Measurements from ENCODE around the gene PAM. TPM values are rescaled to one million over a fixed set of nuclear protein-coding genes. Genes with fewer than 3 reads are reported as not detected.

Gene PAM
- total RNA-seq, 2 donors from 2014 or later, result 32.9 to 38.2 TPM

DNA sequence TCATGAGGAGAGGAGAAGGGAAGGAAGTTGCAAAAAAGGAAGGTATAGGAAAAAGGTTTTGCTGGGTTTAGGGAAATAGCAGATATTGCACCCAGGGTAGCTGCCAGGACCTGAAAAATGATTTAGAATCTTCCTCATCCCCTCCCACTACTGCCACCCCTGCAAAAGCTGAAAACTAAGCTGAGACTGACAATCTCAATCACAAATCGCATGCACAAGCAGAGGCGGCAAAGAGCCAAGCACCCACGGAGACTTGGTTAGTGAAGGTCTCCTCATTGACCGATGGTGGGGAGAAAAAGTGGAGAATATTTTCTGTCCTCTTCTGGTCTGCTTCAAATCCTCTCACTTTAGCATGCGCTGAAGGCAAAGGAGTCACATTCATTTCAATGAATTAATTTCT lies 39.1 kb upstream of the PAM start:
- H3K9me3 ChIP-seq (ENCODE audit: control insufficient read depth, low read length), result no peaks in the 10 kb centered on the region
- H3K27ac ChIP-seq (ENCODE audit: low read depth, low read length), result no peak overlapping the region
- no peak for DNase-seq
- H3K4me1 Mint-ChIP-seq, result peaks cover 2% of the 10 kb centered on the region
- 93 to 100% methylated on average over 2 to 5 of the region's 5 CpGs for WGBS, 2 experiments (ENCODE audit: insufficient coverage in 1 of 2, insufficient read length in 1 of 2)
- H3K36me3 ChIP-seq (ENCODE audit: control insufficient read depth, insufficient read depth, low read length), result no peaks in the 10 kb centered on the region
- no peaks in the 10 kb centered on the region for H3K36me3 Mint-ChIP-seq (ENCODE audit: low read depth)
- H3K27me3 Mint-ChIP-seq (ENCODE audit: insufficient read depth), result peaks cover 13% of the 10 kb centered on the region
- H3K4me3 Mint-ChIP-seq, result no peak overlapping the region
- H3K4me1 ChIP-seq (ENCODE audit: control insufficient read depth, insufficient read depth, low read length), result no peaks in the 10 kb centered on the region
- peaks cover 30% of the 10 kb centered on the region for H3K27me3 ChIP-seq (ENCODE audit: control insufficient read depth, insufficient read depth, low read length, poor library complexity, severe bottlenecking)
- no peak overlapping the region for H3K4me3 ChIP-seq (ENCODE audit: low read length)
- no peak overlapping the region for H3K9ac ChIP-seq (ENCODE audit: extremely low read depth, low read length, poor library complexity, severe bottlenecking)
- no peak overlapping the region for H3K27ac Mint-ChIP-seq
- TF ChIP-seq, protein P1, sequence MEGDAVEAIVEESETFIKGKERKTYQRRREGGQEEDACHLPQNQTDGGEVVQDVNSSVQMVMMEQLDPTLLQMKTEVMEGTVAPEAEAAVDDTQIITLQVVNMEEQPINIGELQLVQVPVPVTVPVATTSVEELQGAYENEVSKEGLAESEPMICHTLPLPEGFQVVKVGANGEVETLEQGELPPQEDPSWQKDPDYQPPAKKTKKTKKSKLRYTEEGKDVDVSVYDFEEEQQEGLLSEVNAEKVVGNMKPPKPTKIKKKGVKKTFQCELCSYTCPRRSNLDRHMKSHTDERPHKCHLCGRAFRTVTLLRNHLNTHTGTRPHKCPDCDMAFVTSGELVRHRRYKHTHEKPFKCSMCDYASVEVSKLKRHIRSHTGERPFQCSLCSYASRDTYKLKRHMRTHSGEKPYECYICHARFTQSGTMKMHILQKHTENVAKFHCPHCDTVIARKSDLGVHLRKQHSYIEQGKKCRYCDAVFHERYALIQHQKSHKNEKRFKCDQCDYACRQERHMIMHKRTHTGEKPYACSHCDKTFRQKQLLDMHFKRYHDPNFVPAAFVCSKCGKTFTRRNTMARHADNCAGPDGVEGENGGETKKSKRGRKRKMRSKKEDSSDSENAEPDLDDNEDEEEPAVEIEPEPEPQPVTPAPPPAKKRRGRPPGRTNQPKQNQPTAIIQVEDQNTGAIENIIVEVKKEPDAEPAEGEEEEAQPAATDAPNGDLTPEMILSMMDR (conservative IDR thresholded peaks at IDR 0.05), result no peak
- no peaks in the 10 kb centered on the region for H3K9me3 Mint-ChIP-seq

DNA sequence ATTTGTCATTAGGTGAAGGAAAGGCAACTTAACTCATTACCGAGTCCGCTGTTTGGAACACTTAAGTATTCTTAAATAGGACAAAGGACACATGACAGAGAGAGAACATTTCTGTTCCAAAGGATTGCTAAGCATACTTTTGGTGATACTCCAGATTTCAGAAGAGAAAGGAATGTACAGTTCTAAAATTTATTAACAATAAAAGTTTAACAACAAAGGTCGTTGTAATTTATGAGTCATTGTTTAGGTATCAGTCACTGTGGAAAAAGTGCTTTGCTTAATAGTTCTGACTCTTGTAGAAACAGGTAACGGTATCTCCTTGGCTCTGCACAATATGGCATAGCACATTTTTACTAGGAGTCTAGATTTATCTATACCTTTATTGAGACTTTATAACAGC lies 36.3 kb upstream of the PAM start:
- H3K4me3 Mint-ChIP-seq, result no peak overlapping the region
- no peaks in the 10 kb centered on the region for H3K36me3 Mint-ChIP-seq (ENCODE audit: low read depth)
- WGBS, 2 experiments (ENCODE audit: insufficient coverage in 1 of 2, insufficient read length in 1 of 2), result 88 to 89% methylated on average over 3 to 4 of the region's 4 CpGs
- peaks cover 15% of the 10 kb centered on the region for H3K27me3 ChIP-seq (ENCODE audit: control insufficient read depth, insufficient read depth, low read length, poor library complexity, severe bottlenecking)
- H3K4me3 ChIP-seq (ENCODE audit: low read length), result no peak overlapping the region
- no peaks in the 10 kb centered on the region for H3K9me3 Mint-ChIP-seq
- H3K27me3 Mint-ChIP-seq (ENCODE audit: insufficient read depth), result peaks cover 8% of the 10 kb centered on the region
- H3K4me1 Mint-ChIP-seq, result peaks cover 2% of the 10 kb centered on the region
- H3K27ac Mint-ChIP-seq, result no peak overlapping the region
- H3K9ac ChIP-seq (ENCODE audit: extremely low read depth, low read length, poor library complexity, severe bottlenecking), result no peak overlapping the region
- H3K36me3 ChIP-seq (ENCODE audit: control insufficient read depth, insufficient read depth, low read length), result no peaks in the 10 kb centered on the region
- no peaks in the 10 kb centered on the region for H3K4me1 ChIP-seq (ENCODE audit: control insufficient read depth, insufficient read depth, low read length)
- no peak overlapping the region for H3K27ac ChIP-seq (ENCODE audit: low read depth, low read length)
- no peaks in the 10 kb centered on the region for H3K9me3 ChIP-seq (ENCODE audit: control insufficient read depth, low read length)
- TF ChIP-seq, protein P1 (conservative IDR thresholded peaks at IDR 0.05), result no peak
- DNase-seq, result no peak

DNA sequence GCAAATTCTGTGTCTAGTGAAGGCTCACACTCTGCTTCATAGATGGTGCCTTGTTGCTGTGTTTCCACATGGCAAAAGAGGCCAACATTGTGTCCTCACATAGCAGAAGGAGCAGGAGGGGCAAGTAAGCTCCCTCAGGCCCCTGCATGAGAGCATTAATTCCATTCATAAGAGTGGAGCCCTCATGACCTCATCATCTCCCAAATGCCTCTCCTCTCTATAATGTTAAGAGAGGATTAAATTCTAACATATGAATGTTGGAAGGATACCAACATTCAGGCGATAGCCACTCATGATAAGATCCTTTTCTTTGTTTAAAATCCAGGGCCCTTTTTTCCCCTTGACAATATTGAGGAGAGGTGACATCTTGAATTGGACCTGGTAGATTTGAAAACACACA lies 35.2 kb upstream of the PAM start:
- 91% methylated on average over 1 of the region's 1 CpG; no CpG with 5 or more reads in 1 of the 2 experiments for WGBS, 2 experiments (ENCODE audit: insufficient coverage in 1 of 2, insufficient read length in 1 of 2)
- TF ChIP-seq, protein P1 (conservative IDR thresholded peaks at IDR 0.05), result no peak
- Mint-ChIP-seq H3K27me3 (ENCODE audit: insufficient read depth) (peaks cover 2% of the 10 kb centered on the region), H3K27ac (no peak overlapping the region), H3K4me1 (peaks cover 2% of the 10 kb centered on the region), H3K36me3 (ENCODE audit: low read depth) (no peaks in the 10 kb centered on the region), H3K9me3 (no peaks in the 10 kb centered on the region), H3K4me3 (no peak overlapping the region)
- no peaks in the 10 kb centered on the region for H3K36me3 ChIP-seq (ENCODE audit: control insufficient read depth, insufficient read depth, low read length)
- H3K9ac ChIP-seq (ENCODE audit: extremely low read depth, low read length, poor library complexity, severe bottlenecking), result no peak overlapping the region
- H3K9me3 ChIP-seq (ENCODE audit: control insufficient read depth, low read length), result no peaks in the 10 kb centered on the region
- DNase-seq, result no peak
- peaks cover 4% of the 10 kb centered on the region for H3K27me3 ChIP-seq (ENCODE audit: control insufficient read depth, insufficient read depth, low read length, poor library complexity, severe bottlenecking)
- no peak overlapping the region for H3K4me3 ChIP-seq (ENCODE audit: low read length)
- no peak overlapping the region for H3K27ac ChIP-seq (ENCODE audit: low read depth, low read length)
- H3K4me1 ChIP-seq (ENCODE audit: control insufficient read depth, insufficient read depth, low read length), result no peaks in the 10 kb centered on the region
